ENCODE measurements around the gene C1orf21.

DNA sequence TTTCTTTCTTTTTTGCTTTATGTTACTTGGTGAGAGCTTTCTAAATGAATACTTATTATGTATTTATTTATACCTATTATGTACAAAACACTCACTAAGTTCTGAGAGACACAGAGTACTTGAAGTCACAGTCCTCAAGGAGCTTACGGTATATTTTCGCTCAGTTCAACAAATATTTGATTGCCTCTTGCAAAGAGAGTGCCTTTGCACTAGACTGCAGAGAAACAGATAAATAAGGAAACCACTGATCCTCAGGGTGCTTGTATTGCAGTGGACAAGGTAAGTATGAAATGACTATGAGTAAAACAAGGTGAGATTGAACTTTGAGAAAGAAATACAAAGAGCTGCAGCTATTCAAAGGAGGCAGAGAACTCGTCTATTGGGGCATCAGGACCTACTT lies 123.3 kb downstream of the C1orf21 start:
- TF ChIP-seq GATA2 (IDR thresholded peaks at IDR 0.05; ENCODE audit: low read depth, low read length) (no peak), GATA3 (IDR thresholded peaks at IDR 0.05; ENCODE audit: low read depth, low read length) (no peak)
